ENCODE measurements around the gene INKA2.
"Not testable (repeated sequence)": the region's sequence is repeated elsewhere in the genome, so short reads cannot be mapped to it uniquely, and the experiment has no call there.

Gene INKA2

DNA sequence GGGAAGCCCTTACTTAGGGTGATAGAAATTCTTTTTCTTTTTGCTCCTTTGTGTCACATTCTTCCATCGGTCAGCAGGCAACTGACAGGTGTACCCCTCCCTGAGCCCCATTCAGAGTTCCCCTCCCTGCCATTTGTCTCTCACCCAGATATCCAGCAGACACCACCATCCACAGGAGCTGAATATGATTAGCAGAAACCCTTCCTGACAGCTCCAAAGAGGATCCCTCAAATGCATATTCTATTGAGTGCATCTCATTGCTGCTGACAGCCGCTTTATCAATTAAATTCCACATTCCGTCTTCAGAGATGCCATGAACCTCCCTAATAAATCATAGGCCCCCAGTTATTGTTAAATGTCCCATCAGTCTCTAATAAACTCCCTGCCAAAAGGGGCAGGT, 10.4 kb upstream of the INKA2 start:
- no peak for DNase-seq

GRCh38 chr1:111747947-111748346, 8.8 kb upstream of the INKA2 start:
- no peak for DNase-seq

GRCh38 chr1:111747282-111747734, 8.1 kb upstream of the INKA2 start:
- no peak for DNase-seq

DNA sequence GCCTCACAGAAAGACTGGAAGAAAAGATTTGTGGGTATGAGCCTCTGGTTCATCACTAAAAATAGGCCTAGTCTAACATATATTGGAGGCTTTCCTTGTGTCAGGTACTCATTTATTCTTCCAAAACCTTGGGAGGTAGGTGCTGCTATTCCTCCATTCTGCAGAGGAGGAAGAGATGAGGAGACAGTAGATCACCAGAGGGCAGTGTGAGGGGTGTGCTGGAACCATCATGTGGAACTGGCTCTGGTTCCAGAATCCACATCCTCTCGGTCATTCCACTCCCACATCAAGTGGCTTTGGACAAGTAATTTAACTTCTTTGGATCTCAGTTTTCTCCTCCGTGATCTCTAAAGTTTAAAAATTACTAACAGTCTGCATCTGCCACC, 7.4 kb upstream of the INKA2 start:
- DNase-seq = no peak

DNA sequence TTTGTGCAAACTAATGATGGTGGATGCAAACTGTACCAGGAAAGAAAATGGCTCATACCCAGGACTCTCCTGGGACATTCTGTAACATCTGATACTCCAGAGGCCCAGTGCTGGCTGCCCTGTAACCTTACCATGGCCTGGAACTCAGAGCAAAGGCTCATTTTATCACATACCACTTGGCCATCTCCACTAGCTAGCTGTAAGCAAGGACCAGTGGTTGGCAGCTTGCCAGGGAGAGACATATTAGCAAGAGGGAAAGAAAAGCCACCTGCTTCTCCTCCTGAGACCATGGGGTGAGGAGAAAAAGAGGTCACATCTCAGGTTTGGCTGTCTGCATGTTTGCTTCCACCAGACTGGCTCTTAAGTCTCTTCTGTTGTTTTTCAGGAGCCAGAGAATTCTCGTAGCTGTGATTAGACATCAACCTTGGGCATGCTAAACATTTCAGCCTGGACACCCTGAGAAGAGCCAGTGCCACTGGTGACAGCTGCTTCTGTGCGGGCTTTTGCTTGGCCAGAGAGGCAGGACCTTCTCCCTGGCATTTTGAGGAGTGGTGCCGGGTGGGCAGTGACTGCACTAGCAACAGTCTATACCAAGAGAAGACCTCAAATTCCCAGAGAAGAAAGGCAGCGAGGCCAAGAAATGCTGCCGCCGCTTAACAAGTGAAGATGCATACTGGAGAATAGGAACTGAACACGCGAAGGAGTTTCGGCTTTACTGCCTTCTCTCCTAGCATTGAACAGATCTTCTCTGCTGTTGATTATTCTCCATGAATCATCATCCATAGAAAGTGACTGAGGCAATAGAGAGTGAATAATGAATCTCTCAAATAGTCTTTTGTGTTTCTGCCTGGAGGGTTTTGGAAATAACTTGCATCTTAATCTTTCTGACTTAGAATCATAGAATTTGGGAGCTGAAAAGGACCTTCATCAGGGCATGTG, 6.7 kb upstream of the INKA2 start:
- peak; percentile 41 for DNase-seq

DNA sequence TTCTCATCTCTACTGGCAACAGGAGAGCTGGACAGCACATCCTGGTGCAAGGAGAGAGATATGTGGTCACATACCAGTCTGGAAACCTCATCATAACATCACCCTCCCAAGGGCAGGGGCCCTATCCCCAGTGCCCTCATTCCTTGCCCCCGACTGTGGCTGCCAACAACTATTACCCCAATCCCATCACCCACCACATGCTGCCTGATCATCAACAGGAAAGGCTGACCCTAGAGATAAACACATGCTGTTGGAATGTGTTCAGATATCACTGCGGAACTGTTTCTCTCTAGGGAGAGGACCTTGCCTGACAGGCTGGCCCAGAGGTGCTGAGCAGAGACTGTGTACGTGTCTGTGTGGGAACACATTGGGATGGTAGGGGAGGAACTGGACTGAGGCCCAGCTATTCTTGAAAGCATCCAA, 4.5 kb upstream of the INKA2 start:
- no peak for DNase-seq

- DNase-seq = no peak
Measured at GRCh38 chr1:111742938-111743549, 3.8 kb upstream of the INKA2 start.

DNA sequence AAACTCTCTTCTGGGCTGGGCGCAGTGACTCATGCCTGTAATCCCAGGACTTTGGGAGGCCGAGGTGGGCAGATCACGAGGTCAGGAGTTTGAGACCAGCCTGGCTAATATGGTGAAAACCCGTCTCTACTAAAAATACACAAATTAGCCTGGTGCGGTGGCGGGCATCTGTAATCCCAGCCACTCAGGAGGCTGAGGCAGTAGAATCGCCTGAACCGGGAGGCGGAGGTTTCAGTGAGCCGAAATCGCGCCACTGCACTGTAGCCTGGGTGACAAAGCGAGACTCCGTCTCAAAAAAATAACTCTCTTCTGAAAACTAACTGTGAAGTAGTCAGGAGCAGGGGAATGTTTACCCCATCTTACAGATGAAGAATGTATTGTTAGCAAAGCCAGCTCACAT, 3.1 kb upstream of the INKA2 start:
- not testable (repeated sequence) for DNase-seq

DNA sequence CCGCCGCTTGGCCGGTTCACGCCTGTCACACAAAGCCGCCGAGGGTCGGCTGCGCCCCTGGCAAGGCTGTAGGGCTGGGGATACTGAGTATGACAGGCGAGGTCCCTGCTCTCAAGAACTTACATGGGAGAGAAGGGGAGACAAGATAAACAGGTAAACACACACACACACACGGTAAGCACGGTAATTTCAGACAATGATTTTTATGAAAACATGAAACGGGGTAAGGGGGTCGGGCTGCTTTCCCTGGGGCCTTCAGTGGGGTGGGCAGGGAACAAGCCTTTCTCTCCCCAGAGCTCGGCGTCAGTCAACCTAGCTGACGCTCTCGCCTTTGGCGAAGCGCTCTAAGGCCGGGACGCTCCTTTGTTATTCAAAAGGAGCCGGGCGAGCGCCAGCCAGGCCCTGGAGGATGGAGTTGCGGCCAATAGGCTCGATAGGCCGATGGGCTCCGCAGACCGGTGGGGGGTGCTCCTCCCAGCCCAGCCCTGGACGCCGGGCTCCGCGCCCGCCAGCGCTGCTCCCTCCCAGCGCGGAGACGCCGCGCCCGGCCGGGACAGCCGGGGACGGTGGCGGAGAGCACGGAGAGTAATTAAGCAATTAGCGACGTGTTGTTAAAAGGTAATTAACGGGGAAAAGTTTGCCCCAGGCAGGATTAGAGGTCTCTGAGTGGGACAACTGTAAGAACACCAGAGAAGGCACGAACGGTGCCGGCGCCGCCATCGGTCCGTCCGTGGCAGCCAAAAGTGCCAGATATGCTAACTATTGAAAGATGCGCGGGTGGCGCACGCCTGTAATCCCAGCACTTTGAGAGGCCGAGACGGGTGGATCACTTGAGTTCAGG, 950 bp upstream of the INKA2 start:
- peak; percentile 47 for DNase-seq

DNA sequence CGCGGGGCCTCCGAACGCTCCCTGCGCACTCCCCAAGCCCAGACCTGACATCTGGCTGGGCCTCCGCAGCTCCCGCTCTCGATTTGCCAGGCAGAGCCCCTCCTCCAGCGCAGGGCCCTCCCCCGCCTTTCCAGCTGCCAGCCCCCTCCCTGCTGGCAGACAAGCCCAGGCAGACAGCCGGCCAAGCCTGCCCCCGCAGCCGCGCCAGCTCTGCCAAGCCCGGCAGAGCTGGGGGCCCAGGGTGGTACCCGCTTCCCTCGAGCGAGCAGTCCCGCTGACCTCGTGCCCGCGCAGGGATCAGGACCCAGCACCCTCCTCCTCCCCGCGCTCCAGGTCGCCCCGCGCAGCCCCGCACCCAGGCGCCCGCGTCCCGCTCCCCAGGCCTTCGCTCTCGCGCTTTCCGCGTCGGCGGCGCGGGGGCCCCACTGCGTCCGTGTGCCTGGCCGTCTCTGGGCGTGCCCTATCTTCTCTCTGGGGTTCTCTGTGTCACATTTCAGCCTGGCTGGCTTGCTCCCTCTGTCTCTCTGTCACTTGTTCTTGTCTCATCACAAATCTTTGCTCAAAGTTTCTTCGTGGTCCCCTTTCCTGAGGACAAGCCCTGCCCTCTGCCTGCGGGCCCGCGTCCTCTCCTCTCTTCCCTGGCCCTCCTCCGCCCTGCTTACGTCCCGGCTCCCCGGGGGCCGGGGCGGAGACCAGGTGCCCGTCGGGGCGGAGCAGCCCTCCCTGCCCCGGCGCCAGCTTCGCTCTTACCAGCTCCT, 580 bp downstream of the INKA2 start:
- peak; percentile 60 for DNase-seq

GRCh38 chr1:111738133-111738435, 1.1 kb downstream of the INKA2 start:
- peak; percentile 52 for DNase-seq

DNA sequence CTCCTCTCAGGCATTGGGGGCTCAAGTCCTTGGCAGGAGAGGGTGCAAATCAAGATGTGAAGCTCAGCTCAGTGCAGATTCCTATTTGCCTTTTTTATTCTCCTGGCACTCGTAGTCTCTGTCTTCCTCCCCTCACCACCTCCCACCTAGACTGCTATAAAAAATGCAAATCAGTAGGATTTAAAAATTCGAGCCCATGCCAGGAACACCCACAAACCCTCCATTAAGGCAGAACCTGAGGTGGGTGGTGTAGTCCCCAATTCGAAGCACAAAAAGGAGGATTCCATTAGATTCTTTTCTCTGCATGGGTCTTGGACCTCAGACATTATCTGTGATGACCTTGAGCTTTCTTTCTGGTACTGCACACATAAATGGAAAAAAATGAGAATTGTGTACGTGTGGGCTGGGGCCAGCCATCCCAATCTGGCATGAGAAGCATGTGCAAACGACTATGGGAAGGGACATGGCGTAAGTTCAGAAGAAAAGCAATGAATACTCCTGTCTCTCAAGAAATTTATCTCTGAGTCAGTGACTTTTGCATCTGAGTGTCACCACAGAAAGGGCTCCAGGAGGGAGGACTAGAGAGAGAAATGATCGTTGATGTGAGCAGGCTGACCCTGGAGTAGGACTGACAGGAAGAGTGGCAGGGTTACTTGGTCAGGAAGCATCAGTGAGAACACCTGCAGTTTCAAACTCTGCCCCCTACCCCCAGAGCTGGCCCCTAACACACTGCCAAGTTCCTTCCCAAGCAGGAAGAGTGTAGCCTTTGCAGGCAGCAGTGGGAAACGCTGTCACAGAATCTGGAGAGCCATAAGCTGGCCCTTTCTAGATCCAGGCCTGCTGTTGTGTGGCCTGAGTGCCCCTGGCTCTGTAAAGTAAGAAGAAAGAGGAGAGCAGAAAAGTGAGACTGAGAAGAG, 1.7 kb downstream of the INKA2 start:
- no peak for DNase-seq

DNA sequence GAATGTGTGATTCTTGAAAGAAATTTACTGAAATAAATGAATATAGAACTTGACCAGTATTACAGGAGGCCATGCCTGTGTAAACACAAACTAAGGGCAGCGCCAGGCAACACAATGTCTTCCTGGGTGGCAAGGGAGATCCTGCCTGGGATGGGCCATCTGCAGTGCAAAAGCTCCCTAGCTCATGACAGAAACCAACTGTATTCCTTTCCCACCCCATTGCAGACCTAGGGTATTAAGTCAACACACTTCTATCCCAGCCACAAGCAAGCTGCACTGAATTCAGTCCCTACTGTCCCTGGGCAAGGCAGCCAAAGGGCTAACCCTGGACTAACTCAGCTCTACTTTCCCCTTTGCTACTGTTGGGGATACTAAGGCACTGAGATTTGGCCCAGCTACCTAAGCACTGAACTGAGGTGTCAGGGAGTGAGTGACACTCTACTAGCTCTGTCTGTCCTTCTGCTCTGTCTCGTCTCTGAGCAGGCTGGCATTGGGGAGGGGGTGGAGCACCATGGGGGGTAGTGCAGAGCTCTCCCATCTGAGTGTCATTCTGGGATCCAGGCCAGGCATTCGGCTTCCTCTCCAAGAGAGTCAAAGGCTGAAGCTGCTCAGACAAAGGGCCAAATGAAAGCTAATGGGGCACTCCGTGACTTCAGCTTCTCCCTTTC, 2.5 kb downstream of the INKA2 start:
- peak; percentile 56 for DNase-seq

DNA sequence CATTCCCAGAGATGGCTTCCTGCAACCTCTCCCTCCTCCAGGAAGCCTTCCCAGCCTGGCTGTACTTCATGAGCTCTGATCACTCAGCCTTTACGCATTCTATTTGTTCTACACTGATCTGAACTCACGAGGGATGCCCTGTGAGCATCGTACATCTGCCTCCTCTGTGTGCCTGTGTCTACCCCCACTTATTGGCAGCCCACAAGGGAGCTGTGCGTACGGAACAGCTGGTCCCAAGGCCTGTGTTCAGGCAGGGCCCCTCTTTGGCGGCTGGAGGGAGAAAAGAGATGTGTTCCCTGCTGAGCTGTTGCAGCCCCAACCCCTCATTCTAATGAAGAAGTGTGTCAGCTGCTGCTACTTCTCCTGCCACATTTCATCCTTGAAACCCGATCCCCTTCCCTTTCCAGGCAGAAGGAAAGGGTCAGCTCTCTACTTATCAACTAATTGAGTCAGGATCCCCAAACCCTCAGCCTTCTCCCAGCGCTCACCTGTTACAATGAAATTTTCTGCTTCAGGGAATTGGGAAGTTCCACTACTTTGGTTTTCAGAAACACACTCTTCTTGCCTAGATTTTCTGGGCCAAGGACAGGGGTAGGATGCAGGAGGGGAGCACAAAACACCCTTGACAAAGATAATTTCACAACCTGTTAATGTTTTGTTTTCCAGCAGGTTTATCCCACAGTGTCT, 3.2 kb downstream of the INKA2 start:
- DNase-seq = peak; percentile 58

- no peak for DNase-seq
Measured at GRCh38 chr1:111735321-111735720, 3.9 kb downstream of the INKA2 start.

GRCh38 chr1:111734856-111735255, 4.3 kb downstream of the INKA2 start:
- no peak for DNase-seq

DNA sequence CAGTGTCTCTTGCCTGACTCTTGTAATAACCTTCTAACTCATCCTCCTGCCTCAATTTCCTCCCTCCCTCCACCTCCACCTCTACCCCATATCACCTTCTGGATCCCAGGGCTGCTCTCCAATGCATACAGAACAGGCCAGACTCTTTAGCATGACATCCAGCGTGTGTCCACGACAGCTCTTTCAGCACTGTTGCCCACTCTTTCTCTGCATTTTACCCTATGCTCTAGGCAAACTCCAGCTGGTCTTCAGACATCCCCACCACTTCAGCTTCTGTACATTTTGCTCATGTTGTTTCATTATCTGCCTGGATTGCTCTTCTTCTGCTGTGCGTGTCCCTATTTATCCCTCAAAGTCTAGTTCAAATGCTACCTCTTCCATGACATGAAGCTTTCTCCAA, 4.8 kb downstream of the INKA2 start:
- DNase-seq = no peak

DNA sequence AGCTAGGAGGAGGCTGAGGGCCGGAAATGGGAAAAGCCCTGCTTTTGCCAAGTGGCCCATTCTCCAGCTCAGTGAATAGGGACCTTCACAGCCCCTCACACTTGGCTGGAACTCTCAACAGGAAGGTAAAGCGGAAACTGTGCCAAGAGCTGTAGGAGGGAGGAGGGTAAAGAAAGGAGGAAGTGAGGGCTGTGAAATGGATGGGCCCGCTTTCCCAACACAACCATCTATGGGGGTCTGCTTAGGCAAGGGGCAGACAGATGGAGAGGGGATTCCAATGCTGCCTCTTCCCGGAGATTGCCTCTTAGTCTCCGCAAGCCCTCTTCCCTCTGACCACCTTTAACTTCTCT, 5.2 kb downstream of the INKA2 start:
- DNase-seq = no peak

GRCh38 chr1:111733183-111733991, 5.8 kb downstream of the INKA2 start:
- DNase-seq = no peak

GRCh38 chr1:111732718-111733117, 6.5 kb downstream of the INKA2 start:
- DNase-seq = no peak
